GM13977 (cell line): ENCODE results near the gene CFHR4.
"Not testable (repeated sequence)": the region's sequence is repeated elsewhere in the genome, so short reads cannot be mapped to it uniquely, and the experiment has no call there.

Experiments
- DNase-seq: peaks from one replicate; pipeline ENCODE4 v3.0.0; 2012; ENCODE audit warnings: low spot score
- in situ Hi-C: fragments of 300-500 bp; cut with MboI; formaldehyde crosslinking; loops from one replicate; pipeline ENCODE4 v1.12.0; 2022; ENCODE audit warnings: low sequenced_read_pairs, low pct_unique_long_range_greater_than_20kb, mixed read lengths, inconsistent platforms; ENCODE audit not compliant: unreplicated experiment
- TF ChIP-seq, protein P1 (sequence below): IDR thresholded peaks from 2 replicates; pipeline ENCODE4 v1.5.1; 2012; ENCODE audit warnings: mild to moderate bottlenecking, control low read depth; ENCODE audit not compliant: insufficient read depth; ENCODE audit errors: extremely low read depth, missing control alignments

CFHR4 gene

DNA sequence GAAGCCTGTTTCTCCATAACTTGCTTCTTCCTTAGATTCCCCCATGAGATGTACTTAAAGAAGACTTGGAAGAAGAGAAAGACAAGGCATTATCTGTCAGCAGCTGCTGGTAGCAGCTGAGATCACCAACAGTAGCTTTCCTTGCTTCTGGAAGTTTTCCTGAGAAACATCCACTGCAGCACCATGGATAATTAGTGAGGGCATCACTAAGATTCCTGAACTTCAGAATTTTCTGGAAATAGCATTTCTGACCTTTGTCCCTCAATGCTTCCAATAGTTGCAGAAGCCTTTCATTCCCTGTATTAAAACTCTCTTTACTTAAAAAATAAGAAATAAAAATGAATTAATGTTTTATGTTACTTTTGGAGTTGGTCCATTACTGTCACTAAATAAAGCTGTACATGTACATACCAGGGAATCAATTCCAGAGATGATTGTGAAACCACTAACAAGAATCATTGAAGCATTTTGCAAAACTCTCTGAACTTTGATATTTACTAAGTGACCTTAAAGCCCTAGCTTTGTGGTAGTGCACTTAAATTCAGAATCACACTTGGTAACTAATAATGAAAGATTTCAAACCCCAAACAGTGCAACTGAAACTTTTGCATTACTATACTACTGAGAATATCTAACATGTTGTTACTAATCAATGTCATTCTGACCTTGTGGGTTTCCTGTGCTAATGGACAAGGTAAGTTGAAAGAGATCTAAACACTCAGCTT lies at the start of gene CFHR4:
CFHR4 (plus strand) TSS at position 538 of the 725 bp plus-strand sequence; CDS start at position 637, 99 bp downstream.
- in situ Hi-C loops: no loop called here
- TF ChIP-seq, protein P1, sequence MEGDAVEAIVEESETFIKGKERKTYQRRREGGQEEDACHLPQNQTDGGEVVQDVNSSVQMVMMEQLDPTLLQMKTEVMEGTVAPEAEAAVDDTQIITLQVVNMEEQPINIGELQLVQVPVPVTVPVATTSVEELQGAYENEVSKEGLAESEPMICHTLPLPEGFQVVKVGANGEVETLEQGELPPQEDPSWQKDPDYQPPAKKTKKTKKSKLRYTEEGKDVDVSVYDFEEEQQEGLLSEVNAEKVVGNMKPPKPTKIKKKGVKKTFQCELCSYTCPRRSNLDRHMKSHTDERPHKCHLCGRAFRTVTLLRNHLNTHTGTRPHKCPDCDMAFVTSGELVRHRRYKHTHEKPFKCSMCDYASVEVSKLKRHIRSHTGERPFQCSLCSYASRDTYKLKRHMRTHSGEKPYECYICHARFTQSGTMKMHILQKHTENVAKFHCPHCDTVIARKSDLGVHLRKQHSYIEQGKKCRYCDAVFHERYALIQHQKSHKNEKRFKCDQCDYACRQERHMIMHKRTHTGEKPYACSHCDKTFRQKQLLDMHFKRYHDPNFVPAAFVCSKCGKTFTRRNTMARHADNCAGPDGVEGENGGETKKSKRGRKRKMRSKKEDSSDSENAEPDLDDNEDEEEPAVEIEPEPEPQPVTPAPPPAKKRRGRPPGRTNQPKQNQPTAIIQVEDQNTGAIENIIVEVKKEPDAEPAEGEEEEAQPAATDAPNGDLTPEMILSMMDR: no peak
- DNase-seq: no peak

DNA sequence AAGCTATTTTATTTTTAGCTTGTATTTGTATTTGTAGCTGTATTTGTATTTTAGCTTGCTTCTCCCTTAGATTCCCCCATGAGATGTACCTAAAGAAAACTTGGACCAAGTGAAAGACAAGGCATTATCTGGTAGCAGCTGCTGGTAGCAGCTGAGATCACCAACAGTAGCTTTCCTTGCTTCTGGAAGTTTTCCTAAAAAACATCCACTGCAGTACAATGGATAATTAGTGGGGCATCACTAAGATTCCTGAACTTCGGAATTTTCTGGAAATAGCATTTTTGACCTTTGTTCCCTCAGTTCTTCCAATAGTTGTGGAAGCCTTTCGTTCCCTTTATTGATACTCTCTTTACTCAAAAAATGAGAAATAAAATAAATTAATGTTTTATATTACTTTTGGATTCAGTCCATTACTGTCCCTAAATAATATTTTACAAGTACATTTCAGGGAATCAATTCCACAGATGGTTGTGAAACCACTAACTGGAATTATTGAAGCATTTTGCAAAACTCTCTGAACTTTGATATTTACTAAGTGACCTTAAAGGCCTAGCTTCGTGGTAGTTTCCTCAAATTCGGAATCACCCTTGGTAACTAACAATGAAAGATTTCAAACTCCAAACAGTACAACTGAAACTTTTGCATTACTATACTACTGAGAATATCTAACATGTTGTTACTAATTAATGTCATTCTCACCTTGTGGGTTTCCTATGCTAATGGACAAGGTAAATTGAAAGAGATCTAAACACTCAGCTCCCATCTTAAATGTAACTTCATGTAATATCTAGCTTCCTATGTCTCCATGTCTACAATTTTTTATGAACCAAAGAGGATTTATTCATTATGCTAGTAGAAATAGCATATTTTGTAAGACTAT lies 38.0 kb upstream of the CFHR4 start:
- DNase-seq, in situ Hi-C loops: not testable (repeated sequence)

DNA sequence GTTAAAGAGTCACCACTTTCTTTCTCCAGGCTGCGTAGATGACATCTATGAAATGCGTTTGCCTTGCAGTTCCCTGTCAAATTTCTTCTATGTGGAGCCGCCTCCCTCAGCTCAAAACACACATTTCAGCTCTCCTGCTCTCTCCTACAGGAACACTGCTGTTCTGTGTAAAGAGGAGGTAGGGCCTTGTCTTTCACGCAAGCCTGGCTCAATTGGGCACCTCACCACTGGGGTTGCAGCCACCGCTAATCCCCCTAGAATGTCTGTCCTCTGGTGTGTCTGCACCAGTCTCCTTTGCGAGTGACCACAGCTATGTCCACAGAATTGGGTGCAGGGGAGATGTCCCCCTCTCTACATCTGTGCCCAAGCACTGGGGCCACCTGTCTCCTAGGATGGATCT lies 31.8 kb upstream of the CFHR4 start:
- no peak for DNase-seq
- in situ Hi-C loops: no loop called here
- TF ChIP-seq, protein P1: no peak

DNA sequence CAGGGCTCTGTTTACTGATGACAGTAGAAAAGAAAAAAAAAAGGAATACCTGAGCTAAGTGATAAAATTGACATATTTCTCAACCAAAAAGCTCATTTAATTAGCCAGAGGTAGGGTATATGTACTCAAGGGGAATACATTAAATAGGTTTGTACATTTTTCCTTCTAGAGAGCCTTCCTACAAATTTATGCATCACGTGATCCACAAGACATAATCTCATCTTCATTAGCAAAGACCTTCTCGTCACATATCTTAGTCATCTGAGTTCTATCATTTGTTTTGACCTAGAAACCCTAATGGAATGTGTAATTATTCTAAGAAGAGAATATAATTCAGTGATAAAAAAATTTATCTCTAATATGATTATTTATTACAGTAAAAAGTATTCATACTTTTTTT lies 30.7 kb upstream of the CFHR4 start:
- TF ChIP-seq, protein P1: no peak
- in situ Hi-C loops: no loop called here
- DNase-seq: no peak

DNA sequence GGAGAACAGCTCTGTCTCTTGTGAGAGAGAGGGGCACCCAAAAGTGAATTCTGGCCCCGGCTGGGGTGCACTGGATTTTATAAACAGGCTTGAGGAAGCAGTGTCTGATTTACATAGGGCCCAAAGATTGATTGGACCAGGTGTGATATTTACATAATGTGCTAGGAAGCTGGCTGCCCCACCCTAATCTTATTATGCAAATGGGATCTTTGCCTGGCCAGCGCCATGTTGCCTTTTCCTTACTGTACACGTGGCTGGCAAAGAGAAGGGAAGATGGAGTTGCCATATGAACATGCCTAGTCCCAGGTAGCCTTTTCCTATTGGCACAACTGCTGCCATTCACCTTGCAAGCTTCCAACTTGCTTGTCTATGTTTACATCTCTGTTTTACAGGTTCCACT lies 29.0 kb upstream of the CFHR4 start:
- TF ChIP-seq, protein P1: no peak
- DNase-seq: no peak
- in situ Hi-C loops: no loop called here

DNA sequence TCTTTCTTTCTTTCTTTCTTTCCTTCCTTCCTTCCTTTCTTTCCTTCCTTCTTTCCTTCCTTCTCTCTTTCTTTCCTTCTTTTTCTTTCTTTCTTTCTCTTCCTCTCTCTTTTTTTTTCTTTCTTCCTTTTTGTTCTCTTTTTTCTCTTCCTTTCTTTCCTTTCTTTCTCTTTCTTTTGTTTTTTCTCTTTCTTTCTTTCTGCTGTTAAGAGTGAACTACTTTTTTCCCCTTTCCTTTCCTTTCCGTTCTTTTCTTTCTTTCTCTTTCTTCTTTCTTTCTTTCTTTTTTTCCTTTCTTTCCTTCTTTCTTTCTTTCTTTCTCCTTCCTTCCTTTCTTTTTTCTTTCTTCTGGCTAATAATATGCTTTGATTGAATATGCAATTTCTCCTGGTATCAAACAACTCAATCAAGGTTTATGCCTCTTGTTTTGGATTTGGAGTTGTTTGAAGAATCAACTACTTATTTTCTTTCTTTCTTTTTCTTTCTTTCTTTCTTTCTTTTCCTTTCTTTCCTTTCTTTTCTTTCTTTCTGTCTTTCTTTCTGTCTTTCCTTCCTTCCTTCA lies 27.4 kb upstream of the CFHR4 start:
- in situ Hi-C loops: no loop called here
- TF ChIP-seq, protein P1: no peak
- no peak for DNase-seq

DNA sequence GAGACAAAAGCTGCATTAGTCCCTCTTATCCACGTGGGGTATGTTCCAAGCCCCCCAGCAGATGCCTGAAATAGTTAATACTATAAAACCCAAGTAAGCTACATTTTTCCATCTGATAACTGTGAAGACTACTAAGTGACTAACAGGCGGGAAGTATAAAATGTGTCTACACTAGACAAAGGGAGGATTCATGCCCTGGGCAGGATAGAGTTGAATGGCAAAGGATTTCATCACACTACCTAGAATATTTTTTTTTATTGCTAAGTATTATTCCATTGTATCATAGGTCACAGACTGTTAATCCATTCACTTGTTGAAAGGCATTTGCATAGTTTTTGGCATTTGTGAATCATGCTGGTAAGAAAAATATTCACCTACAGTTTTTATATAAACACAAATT lies 26.4 kb upstream of the CFHR4 start:
- TF ChIP-seq, protein P1: no peak
- DNase-seq: no peak
- in situ Hi-C loops: no loop called here
